Measurements from ENCODE around the gene CDC6. TPM values are rescaled to one million over a fixed set of nuclear protein-coding genes. Genes with fewer than 3 reads are reported as not detected.

CDC6 gene
- total and polyA plus RNA-seq, 2 donors (not counting 1 experiment from before 2014, with no cell fraction given): 0.69 to 2.2 TPM

GRCh38 chr17:40342504-40343218 is 55.0 kb downstream of the CDC6 start:
- ATAC-seq (ENCODE audit: low read depth): no peak

More at GRCh38 chr17:40342504-40343218, 55.0 kb downstream of the CDC6 start:
- peak overlapping the region; percentile 91 for H3K4me3 Mint-ChIP-seq
- peak overlapping the region; percentile 81 for H3K27ac Mint-ChIP-seq
- peaks cover 87% of the 10 kb centered on the region for H3K79me2 ChIP-seq (ENCODE audit: control insufficient read depth, insufficient read depth, low read length)
- peak overlapping the region; percentile 16 to 88 for H3K27ac ChIP-seq (ENCODE audit: low read length in 2 of 2)
- WGBS (ENCODE audit: insufficient coverage): 15% methylated on average over 10 of the region's 38 CpGs
- H3K9me3 ChIP-seq (ENCODE audit: control extremely low read depth in 1 of 3, control insufficient read depth in 2 of 3, insufficient read depth in 1 of 3, low read length in 2 of 3): no peaks in the 10 kb centered on the region
- no peaks in the 10 kb centered on the region for H3K27me3 ChIP-seq (replicated peaks in 1 of 4; ENCODE audit: control extremely low read depth in 1 of 4, control insufficient read depth in 3 of 4, insufficient read depth in 4 of 4, low read length in 3 of 4)
- no peaks in the 10 kb centered on the region for H3K27me3 Mint-ChIP-seq
- CTCF ChIA-PET: interaction anchor here (1.0 to 8.3 kb wide), 6 partner anchors 10 to 72 kb away, joined by 3 to 119 read pairs (median 25); no protein-coding TSS in a partner anchor
- no peak overlapping the region for H2AFZ ChIP-seq (ENCODE audit: insufficient read depth, low read depth, low read length, poor library complexity, severe bottlenecking)
- peaks cover under 1 to 6% of the 10 kb centered on the region in 2 experiments for H3K36me3 ChIP-seq (replicated peaks in 1 of 2; ENCODE audit: control extremely low read depth in 1 of 2, control insufficient read depth in 1 of 2, extremely low read depth in 1 of 2, insufficient read depth in 2 of 2, low read length in 1 of 2)
- peaks cover 81 to 92% of the 10 kb centered on the region in 2 donors for H3K4me1 ChIP-seq (ENCODE audit: control insufficient read depth in 2 of 2, insufficient read depth in 2 of 2, low read length in 2 of 2)
- no peaks in the 10 kb centered on the region for H3K9me3 Mint-ChIP-seq (ENCODE audit: insufficient read depth)
- peaks cover 22% of the 10 kb centered on the region for H4K20me1 ChIP-seq (ENCODE audit: control insufficient read depth, insufficient read depth, low read length, poor library complexity, severe bottlenecking)
- POLR2A ChIA-PET: interaction anchor here (0.5 to 8.4 kb wide), 5 partner anchors 9 to 48 kb away, joined by 3 to 96 read pairs (median 3); no protein-coding TSS in a partner anchor
- peaks cover 84% of the 10 kb centered on the region for H3K4me1 Mint-ChIP-seq
- peak overlapping the region; percentile 100 for H3K4me2 ChIP-seq (replicated peaks; ENCODE audit: low read depth, low read length, poor library complexity, severe bottlenecking)
- H3K4me3 ChIP-seq (ENCODE audit: control extremely low read depth in 1 of 5, extremely low read depth in 1 of 5, insufficient read depth in 1 of 5, low read depth in 2 of 5, low read length in 4 of 5): peak overlapping the region; percentile 70 to 84 (median 72)
- H3K9ac ChIP-seq (ENCODE audit: low read length): peak overlapping the region; percentile 91
- intact Hi-C loops (cut with micrococcal nuclease): no loop called here
- no peak for DNase-seq
- TF ChIP-seq CTCF (IDR thresholded peaks at IDR 0.05): no peak
- TF ChIP-seq EZH2 (IDR thresholded peaks at IDR 0.05; ENCODE audit: borderline replicate concordance, insufficient read depth, low read depth, low read length, poor library complexity, severe bottlenecking): no peak

Measured in B cell (primary cell).